WTC11 (cell line): ENCODE data around the gene ALS2CL.

ENCODE experiments used
- ATF1 ChIP-seq: sonication (generic); formaldehyde crosslinking; IDR thresholded peaks from 2 replicates; pipeline ENCODE4 v1.8.1; 2023; ENCODE audit warnings: mild to moderate bottlenecking, moderate library complexity, missing genetic modification reagents
- CTCF ChIP-seq: fragments of 200-600 bp; IDR thresholded peaks from 2 replicates; pipeline ENCODE4 v1.8.0; 2022; ENCODE audit warnings: antibody characterized with exemption
- FOXP1 ChIP-seq: sonication (generic); formaldehyde crosslinking; IDR thresholded peaks from 2 replicates; pipeline ENCODE4 v1.8.0; 2022; ENCODE audit warnings: missing genetic modification reagents, mild to moderate bottlenecking, moderate library complexity, borderline replicate concordance
- JUN ChIP-seq: sonication (generic); formaldehyde crosslinking; IDR thresholded peaks from 2 replicates; pipeline ENCODE4 v1.8.0; 2023; ENCODE audit warnings: mild to moderate bottlenecking, missing genetic modification reagents
- NR2C2 ChIP-seq: sonication (generic); formaldehyde crosslinking; IDR thresholded peaks from 2 replicates; pipeline ENCODE4 v1.8.0; 2022; ENCODE audit warnings: mild to moderate bottlenecking, missing genetic modification reagents
- RORB ChIP-seq: fragments of 250-450 bp; sonication (Bioruptor Pico); IDR thresholded peaks from 2 replicates; pipeline ENCODE4 v1.9.0; 2021; ENCODE audit warnings: mild to moderate bottlenecking
- TCF7 ChIP-seq: sonication (generic); formaldehyde crosslinking; IDR thresholded peaks from 2 replicates; pipeline ENCODE4 v1.8.0; 2022; ENCODE audit warnings: mild to moderate bottlenecking, low read depth, missing genetic modification reagents, moderate library complexity
- USF2 ChIP-seq: sonication (generic); formaldehyde crosslinking; IDR thresholded peaks from 2 replicates; pipeline ENCODE4 v1.8.1; 2023; ENCODE audit warnings: mild to moderate bottlenecking, missing genetic modification reagents, moderate library complexity
- ZNF232 ChIP-seq: sonication (generic); formaldehyde crosslinking; IDR thresholded peaks from 2 replicates; pipeline ENCODE4 v1.8.0; 2022; ENCODE audit warnings: mild to moderate bottlenecking, missing genetic modification reagents
- TF ChIP-seq, protein P1 (sequence below): sonication (generic); formaldehyde crosslinking; IDR thresholded peaks from 2 replicates; pipeline ENCODE4 v1.8.1; 2022; ENCODE audit warnings: mild to moderate bottlenecking, moderate library complexity, missing genetic modification reagents
- TF ChIP-seq, protein P2 (sequence below): sonication (generic); formaldehyde crosslinking; IDR thresholded peaks from 2 replicates; pipeline ENCODE4 v1.8.1; 2022; ENCODE audit warnings: low read depth, missing genetic modification reagents, borderline replicate concordance
- TF ChIP-seq, protein P3 (sequence below): fragments of 250-450 bp; sonication (Bioruptor Pico); conservative IDR thresholded peaks from 2 replicates; pipeline ENCODE4 v1.9.0; 2021; ENCODE audit warnings: mild to moderate bottlenecking
- TF ChIP-seq, protein P4 (sequence below): sonication (generic); formaldehyde crosslinking; IDR thresholded peaks from 2 replicates; pipeline ENCODE4 v1.8.0; 2022; ENCODE audit warnings: mild to moderate bottlenecking, missing genetic modification reagents
- TF ChIP-seq, protein P5 (sequence below): sonication (generic); formaldehyde crosslinking; conservative IDR thresholded peaks from 2 replicates; pipeline ENCODE4 v1.8.1; 2022; ENCODE audit warnings: mild to moderate bottlenecking, missing genetic modification reagents

DNA sequence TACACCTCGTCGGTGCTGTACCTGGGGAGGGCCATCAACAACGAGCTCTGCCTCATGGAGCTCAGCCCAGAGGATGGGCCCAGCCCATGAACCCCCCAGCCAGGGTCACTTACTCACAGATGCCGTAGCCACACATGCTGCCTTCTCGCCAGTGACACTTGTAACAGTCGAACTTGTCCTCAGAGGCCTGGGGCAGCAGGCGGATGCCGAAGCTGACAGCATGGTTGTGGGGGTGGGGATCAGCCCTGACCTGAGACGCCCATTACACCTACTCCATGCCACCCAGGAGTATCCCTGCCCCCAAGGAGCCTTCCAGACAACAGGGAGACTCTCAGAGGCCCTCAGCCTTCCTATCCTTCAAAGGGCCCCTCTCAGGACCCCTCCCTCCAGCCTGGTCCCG is 12.1 kb downstream of the ALS2CL start:
- no peak for TF ChIP-seq USF2 (CRISPR knock-in tag)
- TF ChIP-seq CTCF: no peak
- TF ChIP-seq NR2C2: no peak
- TF ChIP-seq, protein P1, sequence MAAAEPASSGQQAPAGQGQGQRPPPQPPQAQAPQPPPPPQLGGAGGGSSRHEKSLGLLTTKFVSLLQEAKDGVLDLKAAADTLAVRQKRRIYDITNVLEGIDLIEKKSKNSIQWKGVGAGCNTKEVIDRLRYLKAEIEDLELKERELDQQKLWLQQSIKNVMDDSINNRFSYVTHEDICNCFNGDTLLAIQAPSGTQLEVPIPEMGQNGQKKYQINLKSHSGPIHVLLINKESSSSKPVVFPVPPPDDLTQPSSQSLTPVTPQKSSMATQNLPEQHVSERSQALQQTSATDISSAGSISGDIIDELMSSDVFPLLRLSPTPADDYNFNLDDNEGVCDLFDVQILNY (CRISPR knock-in tag): no peak
- TF ChIP-seq, protein P2, sequence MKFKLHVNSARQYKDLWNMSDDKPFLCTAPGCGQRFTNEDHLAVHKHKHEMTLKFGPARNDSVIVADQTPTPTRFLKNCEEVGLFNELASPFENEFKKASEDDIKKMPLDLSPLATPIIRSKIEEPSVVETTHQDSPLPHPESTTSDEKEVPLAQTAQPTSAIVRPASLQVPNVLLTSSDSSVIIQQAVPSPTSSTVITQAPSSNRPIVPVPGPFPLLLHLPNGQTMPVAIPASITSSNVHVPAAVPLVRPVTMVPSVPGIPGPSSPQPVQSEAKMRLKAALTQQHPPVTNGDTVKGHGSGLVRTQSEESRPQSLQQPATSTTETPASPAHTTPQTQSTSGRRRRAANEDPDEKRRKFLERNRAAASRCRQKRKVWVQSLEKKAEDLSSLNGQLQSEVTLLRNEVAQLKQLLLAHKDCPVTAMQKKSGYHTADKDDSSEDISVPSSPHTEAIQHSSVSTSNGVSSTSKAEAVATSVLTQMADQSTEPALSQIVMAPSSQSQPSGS (CRISPR knock-in tag): no peak
- TF ChIP-seq, protein P3, sequence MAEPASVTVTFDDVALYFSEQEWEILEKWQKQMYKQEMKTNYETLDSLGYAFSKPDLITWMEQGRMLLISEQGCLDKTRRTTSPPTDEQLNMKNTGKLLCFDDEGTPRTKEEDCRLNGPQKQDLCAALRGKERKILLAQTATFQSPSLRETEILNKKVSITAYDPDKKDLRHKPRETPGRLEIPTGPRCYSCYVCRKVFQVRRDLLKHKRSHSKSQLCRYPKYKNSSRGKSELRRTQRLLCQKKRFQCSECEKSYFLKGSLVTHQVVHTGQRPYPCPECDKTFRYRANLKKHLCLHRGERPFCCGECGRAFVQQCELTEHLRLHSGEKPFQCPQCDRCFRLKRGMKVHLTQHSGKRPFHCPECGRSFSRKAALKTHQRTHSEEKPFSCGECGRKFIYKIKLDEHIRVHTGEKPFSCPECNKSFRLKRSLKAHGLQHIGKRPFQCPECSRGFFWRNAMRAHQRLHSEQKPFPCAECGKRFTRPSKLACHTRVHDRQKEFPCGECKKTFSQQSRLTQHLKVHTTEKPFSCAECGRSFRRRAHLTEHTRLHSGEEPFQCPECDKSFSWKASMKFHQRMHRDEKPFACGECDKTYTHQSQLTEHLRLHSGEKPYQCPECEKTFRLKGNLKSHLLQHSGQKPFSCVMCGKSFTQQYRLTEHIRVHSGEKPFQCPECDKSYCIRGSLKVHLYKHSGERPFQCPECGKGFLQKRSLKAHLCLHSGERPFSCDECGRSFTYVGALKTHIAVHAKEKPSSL (CRISPR knock-in tag): no peak
- TF ChIP-seq, protein P4, sequence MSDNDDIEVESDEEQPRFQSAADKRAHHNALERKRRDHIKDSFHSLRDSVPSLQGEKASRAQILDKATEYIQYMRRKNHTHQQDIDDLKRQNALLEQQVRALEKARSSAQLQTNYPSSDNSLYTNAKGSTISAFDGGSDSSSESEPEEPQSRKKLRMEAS (CRISPR knock-in tag): no peak
- TF ChIP-seq, protein P5, sequence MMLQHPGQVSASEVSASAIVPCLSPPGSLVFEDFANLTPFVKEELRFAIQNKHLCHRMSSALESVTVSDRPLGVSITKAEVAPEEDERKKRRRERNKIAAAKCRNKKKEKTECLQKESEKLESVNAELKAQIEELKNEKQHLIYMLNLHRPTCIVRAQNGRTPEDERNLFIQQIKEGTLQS (CRISPR knock-in tag): no peak
- TF ChIP-seq RORB (CRISPR knock-in tag): no peak
- no peak for TF ChIP-seq FOXP1
- no peak for TF ChIP-seq ATF1 (CRISPR knock-in tag)
- no peak for TF ChIP-seq JUN (CRISPR knock-in tag)
- no peak for TF ChIP-seq ZNF232
- TF ChIP-seq TCF7: no peak
